Measurements from ENCODE around the gene HNMT.

DNA sequence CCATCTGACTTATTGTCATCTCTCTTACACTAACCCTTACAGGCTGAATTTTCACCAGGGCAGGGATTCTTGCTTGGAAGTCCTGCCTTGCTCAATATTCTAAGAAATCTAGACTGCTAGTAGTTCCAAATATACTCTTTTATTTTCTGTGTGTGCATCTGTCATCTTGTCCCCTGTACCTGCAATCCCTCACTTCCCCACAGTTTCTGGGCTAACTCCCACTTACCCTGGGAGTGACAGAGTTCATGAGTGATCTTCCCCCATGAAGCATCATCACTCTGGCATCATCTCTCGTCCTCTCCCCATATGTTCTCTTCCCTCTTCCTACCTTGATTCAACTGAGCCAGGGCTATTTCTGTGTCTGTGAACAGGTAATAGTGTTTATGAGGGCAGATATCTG lies 35.7 kb downstream of the HNMT start:
- TF ChIP-seq, protein P1, sequence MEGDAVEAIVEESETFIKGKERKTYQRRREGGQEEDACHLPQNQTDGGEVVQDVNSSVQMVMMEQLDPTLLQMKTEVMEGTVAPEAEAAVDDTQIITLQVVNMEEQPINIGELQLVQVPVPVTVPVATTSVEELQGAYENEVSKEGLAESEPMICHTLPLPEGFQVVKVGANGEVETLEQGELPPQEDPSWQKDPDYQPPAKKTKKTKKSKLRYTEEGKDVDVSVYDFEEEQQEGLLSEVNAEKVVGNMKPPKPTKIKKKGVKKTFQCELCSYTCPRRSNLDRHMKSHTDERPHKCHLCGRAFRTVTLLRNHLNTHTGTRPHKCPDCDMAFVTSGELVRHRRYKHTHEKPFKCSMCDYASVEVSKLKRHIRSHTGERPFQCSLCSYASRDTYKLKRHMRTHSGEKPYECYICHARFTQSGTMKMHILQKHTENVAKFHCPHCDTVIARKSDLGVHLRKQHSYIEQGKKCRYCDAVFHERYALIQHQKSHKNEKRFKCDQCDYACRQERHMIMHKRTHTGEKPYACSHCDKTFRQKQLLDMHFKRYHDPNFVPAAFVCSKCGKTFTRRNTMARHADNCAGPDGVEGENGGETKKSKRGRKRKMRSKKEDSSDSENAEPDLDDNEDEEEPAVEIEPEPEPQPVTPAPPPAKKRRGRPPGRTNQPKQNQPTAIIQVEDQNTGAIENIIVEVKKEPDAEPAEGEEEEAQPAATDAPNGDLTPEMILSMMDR (IDR thresholded peaks at IDR 0.05), result no peak
- TF ChIP-seq POLR2A (IDR thresholded peaks at IDR 0.05), result no peak

Measured in gastroesophageal sphincter (tissue), 3 donors.